Loucy (cell line): ENCODE measurements around the gene FHAD1.

ENCODE experiments used
- CTCF ChIP-seq: fragments of 200-600 bp; sonication (generic); conservative IDR thresholded peaks from 2 replicates; pipeline ENCODE4 v1.5.1; 2014; ENCODE audit warnings: mild to moderate bottlenecking, antibody characterized with exemption, low read length
- EZH2phosphoT487 ChIP-seq: fragments of 200-600 bp; IDR thresholded peaks from 2 replicates; pipeline ENCODE4 v1.6.1; 2018; ENCODE audit warnings: antibody characterized with exemption, mild to moderate bottlenecking, moderate library complexity, borderline replicate concordance

DNA sequence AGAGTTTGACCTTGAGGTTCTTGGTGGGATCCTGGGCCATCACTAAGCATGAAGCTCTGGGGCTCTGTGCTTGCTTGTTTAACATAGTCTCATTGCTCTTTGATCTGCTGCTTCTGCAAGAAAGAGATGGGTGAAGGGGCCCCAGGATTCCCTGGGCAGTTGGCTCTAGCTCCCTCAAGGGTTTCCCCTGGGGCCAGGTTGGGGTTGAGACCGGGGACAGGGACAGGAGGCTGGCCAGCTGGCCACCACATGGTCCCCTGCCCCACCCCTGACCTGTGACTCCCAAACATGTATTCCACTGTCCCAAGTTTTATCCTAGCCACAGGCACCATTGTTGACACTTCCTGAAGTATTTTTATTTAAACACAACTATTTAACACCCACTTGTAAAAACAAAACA is 69.5 kb downstream of the FHAD1 start:
- TF ChIP-seq CTCF (no peak), EZH2phosphoT487 (no peak)
